Stomach smooth muscle (tissue), 2 donors: ENCODE measurements around the gene PSG3.
"Not testable (repeated sequence)": the region's sequence is repeated elsewhere in the genome, so short reads cannot be mapped to it uniquely, and the experiment has no call there.

Source experiments
- H3K27ac ChIP-seq: one replicate; pipeline ENCODE4 v1.7.0; 2013; ENCODE audit warnings: mild to moderate bottlenecking, low read length, inconsistent platforms
- H3K27me3 ChIP-seq, 2 donors: one replicate each; pipeline ENCODE4 v1.7.0; 2013; ENCODE audit warnings: low read length in 2 of 2; ENCODE audit not compliant: insufficient read depth in 2 of 2, control insufficient read depth in 1 of 2
- H3K36me3 ChIP-seq, 2 donors: one replicate each; pipeline ENCODE4 v1.7.0; 2013; ENCODE audit warnings: low read length in 2 of 2; ENCODE audit not compliant: control insufficient read depth in 2 of 2, insufficient read depth in 2 of 2
- H3K4me1 ChIP-seq: one replicate; pipeline ENCODE4 v1.7.0; 2013; ENCODE audit warnings: low read length; ENCODE audit not compliant: control insufficient read depth, insufficient read depth
- H3K4me3 ChIP-seq, 2 donors: one replicate each; pipeline ENCODE4 v1.7.0; 2013; ENCODE audit warnings: low read length in 2 of 2
- H3K9ac ChIP-seq, 2 donors: one replicate each; pipeline ENCODE4 v1.7.0; 2013; ENCODE audit warnings: low read length in 2 of 2, mild to moderate bottlenecking in 1 of 2
- H3K9me3 ChIP-seq, 2 donors: one replicate each; pipeline ENCODE4 v1.7.0; 2013; ENCODE audit warnings: low read length in 2 of 2; ENCODE audit not compliant: control insufficient read depth in 2 of 2
- donor health status: healthy.
- donor health status: Pancreatic carcinoma.

The PSG3 gene

GRCh38 chr19:42695811-42696503 is 44.3 kb downstream of the PSG3 start:
- H3K27ac ChIP-seq: no peak overlapping the region
- no peak overlapping the region for H3K9ac ChIP-seq
- peaks cover 0 to 3% of the 10 kb centered on the region in 2 donors for H3K9me3 ChIP-seq
- H3K36me3 ChIP-seq: no peaks in the 10 kb centered on the region
- no peaks in the 10 kb centered on the region for H3K4me1 ChIP-seq
- no peak overlapping the region for H3K4me3 ChIP-seq
- peaks cover 0 to 2% of the 10 kb centered on the region in 2 donors for H3K27me3 ChIP-seq

DNA sequence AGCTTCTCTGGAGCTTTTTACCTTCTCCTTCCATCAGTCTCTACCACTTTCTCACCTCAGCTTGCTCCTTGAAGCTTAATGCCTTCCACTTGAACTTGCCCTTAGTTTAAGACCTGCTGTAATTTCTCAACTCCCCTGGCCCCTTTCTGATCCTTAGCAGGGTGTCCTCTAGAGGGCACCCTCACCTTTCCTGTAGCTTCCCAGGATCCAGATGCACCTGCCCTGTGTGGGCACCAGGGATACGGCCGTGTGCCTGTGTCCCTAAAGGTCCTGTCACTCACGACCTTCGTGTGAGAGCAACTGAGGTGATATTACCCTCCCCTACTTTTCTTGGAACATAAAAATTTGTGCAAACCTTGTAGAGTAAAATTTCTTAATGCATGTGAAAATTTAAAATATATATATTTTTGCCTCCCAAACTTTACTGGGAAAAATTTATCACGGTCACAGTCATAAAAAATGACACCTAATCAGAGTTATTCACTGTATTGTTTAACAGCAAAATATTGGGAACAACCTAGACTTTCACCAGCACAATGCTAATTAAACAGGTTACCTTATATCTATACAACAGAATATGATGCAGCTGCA is 46.4 kb downstream of the PSG3 start:
- Histone ChIP-seq H3K9ac (no peak overlapping the region), H3K9me3 (peaks cover 0 to 3% of the 10 kb centered on the region in 2 donors), H3K4me1 (no peaks in the 10 kb centered on the region), H3K27me3 (peaks cover 0 to 2% of the 10 kb centered on the region in 2 donors), H3K36me3 (no peaks in the 10 kb centered on the region), H3K27ac (no peak overlapping the region), H3K4me3 (no peak overlapping the region)

- Histone ChIP-seq H3K9ac (no peak overlapping the region), H3K27ac (no peak overlapping the region), H3K4me3 (no peak overlapping the region), H3K27me3 (no peaks in the 10 kb centered on the region), H3K4me1 (no peaks in the 10 kb centered on the region), H3K9me3 (peaks cover 12 to 20% of the 10 kb centered on the region in 2 donors), H3K36me3 (no peaks in the 10 kb centered on the region)
Measured at GRCh38 chr19:42683917-42684513, 56.3 kb downstream of the PSG3 start.

GRCh38 chr19:42676326-42676725 is 64.0 kb downstream of the PSG3 start:
- H3K36me3 ChIP-seq, H3K4me3 ChIP-seq, H3K9ac ChIP-seq, H3K27ac ChIP-seq, H3K4me1 ChIP-seq, H3K9me3 ChIP-seq, H3K27me3 ChIP-seq: not testable (repeated sequence)

GRCh38 chr19:42674549-42674948 is 65.7 kb downstream of the PSG3 start:
- not testable (repeated sequence) for H3K9me3 ChIP-seq, H3K4me1 ChIP-seq, H3K27ac ChIP-seq, H3K27me3 ChIP-seq, H3K4me3 ChIP-seq, H3K9ac ChIP-seq, H3K36me3 ChIP-seq
